Measurements from ENCODE around the gene ARID2. TPM values are rescaled to one million over a fixed set of nuclear protein-coding genes. Genes with fewer than 3 reads are reported as not detected.

ARID2 gene, protein sequence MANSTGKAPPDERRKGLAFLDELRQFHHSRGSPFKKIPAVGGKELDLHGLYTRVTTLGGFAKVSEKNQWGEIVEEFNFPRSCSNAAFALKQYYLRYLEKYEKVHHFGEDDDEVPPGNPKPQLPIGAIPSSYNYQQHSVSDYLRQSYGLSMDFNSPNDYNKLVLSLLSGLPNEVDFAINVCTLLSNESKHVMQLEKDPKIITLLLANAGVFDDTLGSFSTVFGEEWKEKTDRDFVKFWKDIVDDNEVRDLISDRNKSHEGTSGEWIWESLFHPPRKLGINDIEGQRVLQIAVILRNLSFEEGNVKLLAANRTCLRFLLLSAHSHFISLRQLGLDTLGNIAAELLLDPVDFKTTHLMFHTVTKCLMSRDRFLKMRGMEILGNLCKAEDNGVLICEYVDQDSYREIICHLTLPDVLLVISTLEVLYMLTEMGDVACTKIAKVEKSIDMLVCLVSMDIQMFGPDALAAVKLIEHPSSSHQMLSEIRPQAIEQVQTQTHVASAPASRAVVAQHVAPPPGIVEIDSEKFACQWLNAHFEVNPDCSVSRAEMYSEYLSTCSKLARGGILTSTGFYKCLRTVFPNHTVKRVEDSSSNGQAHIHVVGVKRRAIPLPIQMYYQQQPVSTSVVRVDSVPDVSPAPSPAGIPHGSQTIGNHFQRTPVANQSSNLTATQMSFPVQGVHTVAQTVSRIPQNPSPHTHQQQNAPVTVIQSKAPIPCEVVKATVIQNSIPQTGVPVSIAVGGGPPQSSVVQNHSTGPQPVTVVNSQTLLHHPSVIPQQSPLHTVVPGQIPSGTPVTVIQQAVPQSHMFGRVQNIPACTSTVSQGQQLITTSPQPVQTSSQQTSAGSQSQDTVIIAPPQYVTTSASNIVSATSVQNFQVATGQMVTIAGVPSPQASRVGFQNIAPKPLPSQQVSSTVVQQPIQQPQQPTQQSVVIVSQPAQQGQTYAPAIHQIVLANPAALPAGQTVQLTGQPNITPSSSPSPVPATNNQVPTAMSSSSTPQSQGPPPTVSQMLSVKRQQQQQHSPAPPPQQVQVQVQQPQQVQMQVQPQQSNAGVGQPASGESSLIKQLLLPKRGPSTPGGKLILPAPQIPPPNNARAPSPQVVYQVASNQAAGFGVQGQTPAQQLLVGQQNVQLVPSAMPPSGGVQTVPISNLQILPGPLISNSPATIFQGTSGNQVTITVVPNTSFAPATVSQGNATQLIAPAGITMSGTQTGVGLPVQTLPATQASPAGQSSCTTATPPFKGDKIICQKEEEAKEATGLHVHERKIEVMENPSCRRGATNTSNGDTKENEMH (N-terminal part only)
- 32.0 and 32.4 TPM in 2 replicates for total RNA-seq

DNA sequence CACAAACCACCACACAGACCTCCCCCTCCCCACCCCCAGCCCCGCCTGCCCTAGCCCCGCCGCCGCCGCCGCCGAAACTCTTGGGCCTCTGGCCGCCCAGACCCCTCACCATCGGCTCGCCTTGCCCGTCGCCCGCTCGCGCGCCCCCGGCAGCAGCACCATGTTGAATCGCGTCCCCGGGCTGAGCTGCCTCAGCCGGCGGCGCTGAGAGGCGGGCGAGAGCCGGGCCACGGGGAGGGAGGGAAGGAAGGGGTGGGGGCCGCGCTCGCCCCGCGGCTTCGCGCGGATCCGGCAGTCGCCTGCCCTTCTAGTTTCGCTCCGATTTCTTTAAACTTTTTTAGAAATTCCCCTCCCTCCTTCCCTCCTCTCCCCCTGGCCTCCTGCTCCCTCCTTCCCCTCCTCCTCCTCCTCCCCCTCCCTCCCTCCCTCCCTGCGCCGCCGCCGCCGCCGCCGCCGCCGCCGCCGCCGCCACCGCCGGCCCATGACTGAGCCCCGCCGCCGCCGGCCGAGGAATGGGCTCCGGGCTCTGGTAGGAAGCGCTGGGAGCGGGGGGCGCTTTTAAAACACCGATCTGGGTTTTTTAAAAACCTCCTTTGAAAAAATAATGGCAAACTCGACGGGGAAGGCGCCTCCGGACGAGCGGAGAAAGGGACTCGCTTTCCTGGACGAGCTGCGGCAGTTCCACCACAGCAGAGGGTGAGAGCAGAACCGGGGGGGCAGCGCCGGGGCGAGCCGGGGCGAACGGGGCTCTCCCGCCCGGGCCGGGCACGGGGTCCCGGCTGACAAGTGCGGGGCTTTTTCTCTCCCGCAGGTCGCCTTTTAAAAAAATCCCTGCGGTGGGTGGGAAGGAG lies at the start of gene ARID2:
ARID2 (plus strand) TSS at position 474 of the 851 bp plus-strand sequence; CDS start at position 605, 131 bp downstream.

Small RNA genes lying within 50 kb of the gene (small RNA-seq; reads per million reads assigned to genes)
- not detected for gene RN7SL246P
